SJSA1 (cell line): Measurements from ENCODE around the gene EPB42. TPM values are rescaled to one million over a fixed set of nuclear protein-coding genes. Genes with fewer than 3 reads are reported as not detected.
"Not testable (repeated sequence)": the region's sequence is repeated elsewhere in the genome, so short reads cannot be mapped to it uniquely, and the experiment has no call there.

Experiments used
- DNase-seq, 2 experiments: peaks; one replicate each; pipeline ENCODE4 v3.0.0-alpha.2; 2015 to 2020; ENCODE audit warnings: low spot score in 2 of 2, low read depth in 1 of 2
- H3K27ac ChIP-seq: fragments of 250-450 bp; sonication (Bioruptor Pico); 2 replicates; pipeline ENCODE4 v1.5.1; 2020; ENCODE audit warnings: mild to moderate bottlenecking, moderate library complexity
- H3K27me3 ChIP-seq: fragments of 250-450 bp; sonication (Bioruptor Pico); replicated peaks from 2 replicates; pipeline ENCODE4 v1.5.1; 2020; ENCODE audit warnings: mild to moderate bottlenecking, moderate library complexity
- H3K36me3 ChIP-seq: fragments of 250-450 bp; sonication (Bioruptor Pico); 2 replicates; pipeline ENCODE4 v1.5.1; 2020; ENCODE audit warnings: mild to moderate bottlenecking
- H3K4me1 ChIP-seq: fragments of 250-450 bp; sonication (Bioruptor Pico); replicated peaks from 2 replicates; pipeline ENCODE4 v1.6.1; 2021; ENCODE audit warnings: mild to moderate bottlenecking
- H3K4me3 ChIP-seq: fragments of 250-450 bp; sonication (Bioruptor Pico); 2 replicates; pipeline ENCODE4 v1.5.1; 2020; ENCODE audit warnings: mild to moderate bottlenecking
- H3K9me3 ChIP-seq: fragments of 250-450 bp; sonication (Bioruptor Pico); replicated peaks from 2 replicates; pipeline ENCODE4 v1.5.1; 2020; ENCODE audit warnings: mild to moderate bottlenecking
- total RNA-seq: library from RNA; depleted of rRNA; stranded (reverse); fragments of >200 nt; shearing (Covaris generic); gene quantifications from 2 replicates; pipeline ENCODE4 v1.2.3, GENCODE V29; 2014; rRNA removed

The EPB42 gene
- total RNA-seq, 1 experiment from 2014 or later, result not detected

DNA sequence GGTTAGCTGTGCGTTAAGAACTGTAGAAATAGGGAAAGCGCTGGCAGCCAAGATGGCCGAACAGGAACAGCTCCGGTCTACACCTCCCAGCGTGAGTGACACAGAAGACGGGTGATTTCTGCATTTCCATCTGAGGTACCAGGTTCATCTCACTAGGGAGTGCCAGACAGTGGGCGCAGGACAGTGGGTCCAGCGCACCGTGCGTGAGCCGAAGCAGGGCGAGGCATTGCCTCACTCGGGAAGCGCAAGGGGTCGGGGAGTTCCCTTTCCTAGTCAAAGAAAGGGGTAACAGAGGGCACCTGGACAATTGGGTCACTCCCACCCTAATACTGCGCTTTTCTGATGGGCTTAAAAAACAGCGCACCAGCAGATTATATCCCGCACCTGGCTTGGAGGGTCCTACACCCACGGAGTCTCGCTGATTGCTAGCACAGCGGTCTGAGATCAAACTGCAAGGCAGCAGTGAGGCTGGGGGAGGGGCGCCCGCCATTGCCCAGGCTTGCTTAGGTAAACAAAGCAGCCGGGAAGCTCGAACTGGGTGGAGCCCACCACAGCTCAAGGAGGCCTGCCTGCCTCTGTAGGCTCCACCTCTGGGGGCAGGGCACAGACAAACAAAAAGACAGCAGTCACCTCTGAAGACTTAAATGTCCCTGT lies 45.0 kb downstream of the EPB42 start:
- not testable (repeated sequence) for H3K27ac ChIP-seq, H3K4me1 ChIP-seq, H3K27me3 ChIP-seq, DNase-seq, H3K9me3 ChIP-seq, H3K36me3 ChIP-seq, H3K4me3 ChIP-seq

DNA sequence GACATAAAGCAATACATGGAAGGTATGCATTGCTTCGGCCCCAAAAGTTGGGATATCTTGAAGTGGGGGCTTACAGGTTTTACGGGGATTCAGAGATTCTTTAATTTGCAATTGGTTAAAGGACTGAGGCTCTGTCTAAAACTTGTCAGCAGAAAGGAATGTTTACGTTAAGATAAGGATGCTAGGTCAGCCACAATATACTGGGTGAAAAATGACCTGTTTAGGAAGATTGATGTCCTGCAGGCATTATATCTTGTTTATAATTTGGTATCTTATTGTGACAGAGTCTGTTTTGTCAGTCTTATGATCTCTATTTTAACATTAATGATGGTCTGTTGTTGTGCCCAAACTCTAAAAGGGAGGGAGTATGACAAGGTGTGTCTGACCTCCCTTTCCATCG lies 50.9 kb downstream of the EPB42 start:
- peaks cover 12% of the 10 kb centered on the region for H3K36me3 ChIP-seq
- no peak overlapping the region for H3K4me3 ChIP-seq
- no peaks in the 10 kb centered on the region; the same call in 1 of the 2 replicates for H3K27me3 ChIP-seq
- no peaks in the 10 kb centered on the region for H3K4me1 ChIP-seq
- no peak overlapping the region for H3K27ac ChIP-seq
- no peak for DNase-seq
- no peaks in the 10 kb centered on the region for H3K9me3 ChIP-seq

DNA sequence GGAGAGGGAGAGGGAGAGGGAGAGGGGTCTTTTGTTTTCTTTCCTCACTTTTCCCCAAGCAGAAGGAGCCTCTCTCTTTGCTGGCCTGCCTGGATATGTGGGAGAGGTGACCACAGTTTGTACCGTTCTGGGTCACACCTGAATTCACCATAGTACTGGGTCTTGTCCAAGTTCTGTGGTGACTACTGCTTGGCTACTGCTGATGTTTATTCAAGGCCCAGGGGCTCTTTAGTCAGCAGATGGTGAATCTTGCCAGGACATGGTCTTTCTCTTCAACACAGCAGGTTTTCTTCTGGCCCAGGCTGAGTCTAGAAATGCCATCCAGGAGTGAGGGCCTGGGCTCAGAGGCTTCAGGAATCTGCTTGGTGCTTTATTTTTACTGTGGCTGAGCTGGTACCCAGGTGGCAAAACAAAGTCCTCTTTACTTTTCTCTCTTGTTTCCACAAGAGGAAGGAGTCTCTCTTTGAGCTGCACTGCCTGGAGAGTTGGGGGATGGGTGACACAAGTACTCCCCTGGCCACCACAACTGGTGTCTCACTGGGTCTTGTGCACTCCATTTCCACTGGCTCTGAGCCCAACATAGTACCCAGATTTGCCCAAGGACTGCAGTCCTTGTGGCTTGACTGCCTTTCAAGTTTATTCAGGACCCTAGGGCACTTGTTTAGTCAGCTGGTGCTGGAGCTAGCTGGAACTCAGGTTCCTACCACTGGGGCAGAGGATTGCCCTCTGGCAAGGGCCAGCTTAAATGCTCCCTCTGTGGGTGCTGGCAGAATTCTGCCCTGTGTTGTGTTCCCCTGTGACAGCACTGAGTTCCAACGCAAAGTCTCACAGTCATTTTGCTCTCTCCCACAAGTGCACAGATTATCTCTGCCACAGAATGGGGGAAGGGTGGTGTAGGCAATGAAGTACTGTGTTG lies 52.4 kb downstream of the EPB42 start:
- H3K4me1 ChIP-seq, result no peaks in the 10 kb centered on the region
- H3K9me3 ChIP-seq, result no peaks in the 10 kb centered on the region
- H3K36me3 ChIP-seq, result peaks cover 10% of the 10 kb centered on the region
- H3K4me3 ChIP-seq, result no peak overlapping the region
- H3K27ac ChIP-seq, result no peak overlapping the region
- H3K27me3 ChIP-seq, result no peaks in the 10 kb centered on the region; the same call in 1 of the 2 replicates
- DNase-seq, result no peak

DNA sequence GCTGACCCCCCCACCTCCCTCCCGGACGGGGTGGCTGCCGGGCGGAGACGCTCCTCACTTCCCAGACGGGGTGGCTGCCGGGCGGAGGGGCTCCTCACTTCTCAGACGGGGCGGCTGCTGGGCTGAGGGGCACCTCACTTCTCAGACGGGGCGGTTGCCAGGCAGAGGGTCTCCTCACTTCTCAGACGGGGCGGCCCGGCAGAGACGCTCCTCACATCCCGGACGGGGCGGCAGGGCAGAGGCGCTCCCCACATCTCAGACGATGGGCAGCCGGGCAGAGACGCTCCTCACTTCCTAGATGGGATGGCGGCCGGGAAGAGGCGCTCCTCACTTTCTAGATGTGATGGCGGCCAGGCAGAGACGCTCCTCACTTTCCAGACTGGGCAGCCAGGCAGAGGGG lies 53.6 kb downstream of the EPB42 start:
- not testable (repeated sequence) for H3K4me3 ChIP-seq, DNase-seq, H3K9me3 ChIP-seq, H3K27me3 ChIP-seq, H3K4me1 ChIP-seq, H3K27ac ChIP-seq
- peaks cover 13% of the 10 kb centered on the region for H3K36me3 ChIP-seq

DNA sequence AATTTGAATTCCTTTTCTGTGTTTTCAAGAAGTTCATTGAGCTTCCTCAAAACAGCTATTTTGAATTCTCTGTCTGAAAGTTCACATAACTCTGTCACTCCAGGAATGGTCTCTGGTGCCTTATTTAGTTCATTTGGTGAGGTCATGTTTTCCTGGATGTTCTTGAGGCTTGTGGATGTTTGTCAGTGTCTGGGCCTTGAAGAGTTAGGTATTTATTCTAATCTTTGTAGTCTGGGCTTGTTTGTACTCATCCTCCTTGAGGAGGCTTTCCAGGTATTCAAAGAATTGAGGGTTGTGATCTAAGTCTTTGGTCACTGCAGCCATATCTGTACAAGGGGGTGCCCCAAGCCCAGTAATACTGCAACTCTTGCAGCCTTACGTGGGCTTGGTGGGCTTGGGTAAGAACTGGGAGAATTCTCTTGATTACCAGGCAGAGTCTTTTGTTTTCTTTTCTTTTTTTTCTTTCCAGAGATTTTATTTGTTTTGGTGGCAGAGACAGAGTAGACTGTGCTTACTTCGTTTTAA lies 55.0 kb downstream of the EPB42 start:
- no peak for DNase-seq
- no peak overlapping the region for H3K4me3 ChIP-seq

DNA sequence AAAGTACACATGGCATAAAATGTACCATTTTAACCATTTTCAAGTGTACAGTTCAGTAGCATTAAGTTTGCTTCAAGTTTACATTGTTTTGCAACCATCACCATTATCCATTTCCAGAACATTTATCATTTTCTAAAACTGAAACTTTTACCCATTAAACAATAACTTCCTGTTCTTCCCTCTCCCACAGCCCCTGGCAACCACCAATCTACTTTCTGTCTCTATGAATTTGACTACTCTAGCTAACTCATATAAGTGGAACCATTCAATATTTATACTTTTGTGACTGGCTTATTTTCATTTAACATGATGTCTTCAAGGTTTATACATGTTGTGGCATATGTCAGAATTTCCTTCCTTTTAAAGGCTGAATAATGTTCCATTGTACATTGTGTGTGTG lies 67.5 kb downstream of the EPB42 start:
- Histone ChIP-seq H3K9me3 (no peaks in the 10 kb centered on the region), H3K4me3 (no peak overlapping the region), H3K36me3 (peaks cover 27% of the 10 kb centered on the region), H3K27me3 (no peaks in the 10 kb centered on the region), H3K4me1 (peaks cover 9% of the 10 kb centered on the region; the same call in 1 of the 2 replicates), H3K27ac (no peak overlapping the region)
- DNase-seq, result no peak

More for the DNA sequence above, 55.0 kb downstream of the EPB42 start:
- H3K27ac ChIP-seq, result no peak overlapping the region
- H3K36me3 ChIP-seq, result peaks cover 13% of the 10 kb centered on the region
- no peaks in the 10 kb centered on the region for H3K9me3 ChIP-seq
- H3K27me3 ChIP-seq, result no peaks in the 10 kb centered on the region; the same call in 1 of the 2 replicates
- no peaks in the 10 kb centered on the region for H3K4me1 ChIP-seq

DNA sequence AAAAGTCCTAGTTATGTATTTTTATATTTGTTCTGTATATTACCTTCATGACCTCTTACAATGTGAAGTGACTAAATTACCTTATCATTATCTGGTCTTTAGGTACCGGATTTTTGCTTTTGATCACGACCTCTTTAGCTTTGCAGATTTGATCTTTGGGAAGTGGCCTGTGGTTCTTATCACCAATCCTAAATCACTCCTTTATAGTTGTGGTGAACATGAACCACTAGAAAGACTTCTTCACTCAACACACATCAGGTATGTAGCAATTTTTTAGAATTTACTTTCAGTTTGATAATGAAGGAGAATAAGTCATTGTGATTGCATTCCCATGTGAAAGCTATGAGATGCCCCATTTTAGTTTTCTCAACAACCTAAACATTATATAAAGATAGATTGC lies 69.1 kb downstream of the EPB42 start:
- no peak for DNase-seq
- H3K36me3 ChIP-seq, result peaks cover 27% of the 10 kb centered on the region
- no peak overlapping the region for H3K27ac ChIP-seq
- H3K4me1 ChIP-seq, result peaks cover 9% of the 10 kb centered on the region; the same call in 1 of the 2 replicates
- H3K4me3 ChIP-seq, result no peak overlapping the region
- H3K9me3 ChIP-seq, result no peaks in the 10 kb centered on the region
- H3K27me3 ChIP-seq, result no peaks in the 10 kb centered on the region

DNA sequence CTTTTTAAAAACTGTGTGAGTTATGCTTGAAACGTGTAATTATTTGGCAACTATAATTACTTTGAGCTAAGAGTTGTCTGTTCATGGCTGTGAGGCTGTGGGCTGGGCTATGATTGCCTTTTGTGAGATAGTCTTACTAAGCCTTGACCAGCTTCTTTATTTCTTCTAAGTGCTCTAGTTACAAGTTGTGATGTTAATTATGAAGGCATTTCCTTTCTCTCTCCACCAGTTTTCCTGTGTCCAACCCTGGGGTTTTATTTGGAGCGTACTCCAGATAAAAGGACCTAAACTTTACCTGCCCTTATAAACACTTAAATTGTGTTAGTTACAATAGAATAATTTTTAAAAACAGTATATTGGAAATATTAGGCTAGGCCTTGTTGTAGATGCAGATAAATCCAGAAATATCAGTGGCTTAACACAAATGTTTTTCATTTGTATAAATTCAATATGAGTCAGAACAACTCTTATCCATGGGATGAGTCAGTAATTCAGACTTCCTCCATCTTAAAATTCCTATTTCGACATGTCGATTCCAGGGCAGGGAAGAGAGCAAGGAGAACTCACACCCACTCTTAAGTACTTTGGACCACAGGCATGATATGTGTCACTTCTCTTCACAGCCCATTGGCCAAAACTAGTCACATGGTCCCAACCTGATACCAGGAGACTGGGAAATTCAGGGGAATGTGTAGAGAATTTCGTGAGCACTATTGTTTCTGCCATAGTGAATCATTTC lies 70.5 kb downstream of the EPB42 start:
- peak; percentile 46 to 58 for DNase-seq
- Histone ChIP-seq H3K36me3 (peaks cover 24% of the 10 kb centered on the region), H3K4me1 (peaks cover 9% of the 10 kb centered on the region; the same call in 1 of the 2 replicates), H3K27ac (peak overlapping the region; percentile 21), H3K4me3 (no peak overlapping the region), H3K9me3 (no peaks in the 10 kb centered on the region), H3K27me3 (no peaks in the 10 kb centered on the region)

Other genes with a start within 250 kb of the EPB42 start
- 30.6 and 39.2 TPM in 2 replicates for gene UBR1, start 115.0 kb downstream of the EPB42 start, total RNA-seq
- 5.2 and 17.3 TPM in 2 replicates for gene TMEM62, start 87.4 kb downstream of the EPB42 start, total RNA-seq
- gene CCNDBP1, start 35.6 kb downstream of the EPB42 start, total RNA-seq, result 84.2 and 103 TPM in 2 replicates
- gene TGM5, start 45.9 kb upstream of the EPB42 start, total RNA-seq, result 0.24 TPM in 1 of 2 replicates, not detected in the other
- gene TGM7, start 81.2 kb upstream of the EPB42 start, total RNA-seq, result not detected in 2 replicates
- 11.4 and 17.4 TPM in 2 replicates for gene LCMT2, start 109.6 kb upstream of the EPB42 start, total RNA-seq
- gene ZSCAN29, start 150.0 kb upstream of the EPB42 start, total RNA-seq, result 26.8 and 47.3 TPM in 2 replicates
- gene TUBGCP4, start 150.1 kb upstream of the EPB42 start, total RNA-seq, result 9.4 and 11.7 TPM in 2 replicates